Globus pallidus (tissue), 1 donor: ENCODE results near the gene SCT.

Experiments used
- DNase-seq: peaks from one replicate; pipeline ENCODE4 v3.0.0-alpha.2; 2015; ENCODE audit warnings: low spot score

Gene SCT

GRCh38 chr11:610146-610801 lies 16.7 kb downstream of the SCT start:
- no peak for DNase-seq

- no peak for DNase-seq
Observed at GRCh38 chr11:609341-609811, 17.6 kb downstream of the SCT start.

GRCh38 chr11:608791-609251 lies 18.2 kb downstream of the SCT start:
- DNase-seq, result no peak

- DNase-seq, result no peak
Observed at GRCh38 chr11:607971-608659, 18.9 kb downstream of the SCT start.

- no peak for DNase-seq
Observed at GRCh38 chr11:607020-607780, 19.8 kb downstream of the SCT start.

GRCh38 chr11:606245-606644 lies 20.7 kb downstream of the SCT start:
- no peak for DNase-seq

GRCh38 chr11:605286-606129 lies 21.5 kb downstream of the SCT start:
- DNase-seq, result no peak

GRCh38 chr11:603154-603553 lies 23.8 kb downstream of the SCT start:
- DNase-seq, result no peak

- DNase-seq, result no peak
Observed at GRCh38 chr11:601573-602245, 25.3 kb downstream of the SCT start.

- no peak for DNase-seq
Observed at GRCh38 chr11:598005-598680, 28.8 kb downstream of the SCT start.

- DNase-seq, result no peak
Observed at GRCh38 chr11:597166-597725, 29.7 kb downstream of the SCT start.

- DNase-seq, result no peak
Observed at GRCh38 chr11:596374-596773, 30.6 kb downstream of the SCT start.

GRCh38 chr11:595400-595799 lies 31.6 kb downstream of the SCT start:
- DNase-seq, result no peak

- no peak for DNase-seq
Observed at GRCh38 chr11:593347-593746, 33.6 kb downstream of the SCT start.

GRCh38 chr11:592918-593317 lies 34.1 kb downstream of the SCT start:
- no peak for DNase-seq

- DNase-seq, result no peak
Observed at GRCh38 chr11:592501-592900, 34.5 kb downstream of the SCT start.

- DNase-seq, result no peak
Observed at GRCh38 chr11:590997-591396, 36.0 kb downstream of the SCT start.

- DNase-seq, result no peak
Observed at GRCh38 chr11:589798-590197, 37.2 kb downstream of the SCT start.

- no peak for DNase-seq
Observed at GRCh38 chr11:587978-588380, 39.0 kb downstream of the SCT start.

GRCh38 chr11:587546-587945 lies 39.4 kb downstream of the SCT start:
- no peak for DNase-seq
